Smooth muscle cell (in vitro differentiated cells): ENCODE results near the gene VCAM1. TPM values are rescaled to one million over a fixed set of nuclear protein-coding genes. Genes with fewer than 3 reads are reported as not detected.
A peak's percentile ranks its signal among the peaks of the same experiment; 100 is the strongest.

Experiments
- DNase-seq: peaks from one replicate; lab custom pipeline; 2025; ENCODE audit not compliant: unreplicated experiment; lab: John Stamatoyannopoulos, UW
- H2AFZ ChIP-seq: fragments of 200-600 bp; sonication (generic); 2 replicates; pipeline ENCODE4 v1.6.0; 2016; ENCODE audit warnings: antibody characterized with exemption, low read depth, mild to moderate bottlenecking
- H3F3A ChIP-seq: fragments of 200-600 bp; sonication (generic); 2 replicates; pipeline ENCODE4 v1.6.0; 2017; ENCODE audit warnings: antibody characterized with exemption, low read depth
- H3K27ac ChIP-seq: fragments of 200-600 bp; sonication (generic); 2 replicates; pipeline ENCODE4 v1.5.1; 2016; ENCODE audit warnings: low read depth, mild to moderate bottlenecking
- H3K27me3 ChIP-seq: fragments of 200-600 bp; sonication (generic); 2 replicates; pipeline ENCODE4 v1.6.1; 2016; ENCODE audit warnings: low read depth, mild to moderate bottlenecking
- H3K36me3 ChIP-seq: fragments of 200-600 bp; sonication (generic); 2 replicates; pipeline ENCODE4 v1.5.1; 2016; ENCODE audit warnings: low read depth
- H3K4me1 ChIP-seq: fragments of 200-600 bp; sonication (generic); 2 replicates; pipeline ENCODE4 v1.5.1; 2016; ENCODE audit warnings: low read depth
- H3K4me2 ChIP-seq: fragments of 200-600 bp; sonication (generic); 2 replicates; pipeline ENCODE4 v1.6.0; 2016; ENCODE audit warnings: mild to moderate bottlenecking
- H3K4me3 ChIP-seq: fragments of 200-600 bp; sonication (generic); 2 replicates; pipeline ENCODE4 v1.5.1; 2016; ENCODE audit warnings: mild to moderate bottlenecking
- H3K79me2 ChIP-seq: fragments of 200-600 bp; sonication (generic); 2 replicates; pipeline ENCODE4 v1.6.0; 2016; ENCODE audit warnings: low read depth, mild to moderate bottlenecking
- H3K9ac ChIP-seq: fragments of 200-600 bp; sonication (generic); 2 replicates; pipeline ENCODE4 v1.6.0; 2016; ENCODE audit warnings: low read depth
- H3K9me3 ChIP-seq: fragments of 200-600 bp; sonication (generic); replicated peaks from 2 replicates; pipeline ENCODE4 v1.5.1; 2016; ENCODE audit warnings: low read depth
- H4K20me1 ChIP-seq: fragments of 200-600 bp; sonication (generic); 2 replicates; pipeline ENCODE4 v1.6.0; 2016; ENCODE audit warnings: low read depth
- CTCF ChIP-seq: fragments of 200-600 bp; sonication (generic); IDR thresholded peaks from 2 replicates; pipeline ENCODE4 v1.5.1; 2017; ENCODE audit warnings: borderline replicate concordance, mild to moderate bottlenecking, antibody characterized with exemption; ENCODE audit not compliant: insufficient read depth, poor library complexity, severe bottlenecking
- WGBS: methylation state at CpG from one replicate; pipeline ENCODE4 v1.1.7; 2016; ENCODE audit warnings: low lambda C conversion rate; 5-methylcytosine and 5-hydroxymethylcytosine counted together
- polyA plus RNA-seq: library from polyadenylated mRNA; unstranded; fragments of >200 nt; fragmentation: Nextera tagmentation; extraction: Ambion mirVana; gene quantifications from 2 replicates; pipeline ENCODE4 v1.2.1, GENCODE V29; 2016
- total RNA-seq: library from RNA; depleted of rRNA; stranded (reverse); fragments of >200 nt; gene quantifications from 2 replicates; pipeline ENCODE4 v1.2.3, GENCODE V29; 2014

Gene VCAM1
- total and polyA plus RNA-seq, 2 experiments from 2014 or later = 63.8 to 105 TPM

- H3K27me3 ChIP-seq = no peaks in the 10 kb centered on the region
- H3K4me2 ChIP-seq = no peak overlapping the region
- peak overlapping the region; percentile 15 for H2AFZ ChIP-seq
- 66% methylated on average over 4 of the region's 4 CpGs for WGBS
- no peak overlapping the region for H3K4me3 ChIP-seq
- DNase-seq = no peak
- no peaks in the 10 kb centered on the region for H3K9me3 ChIP-seq
- no peaks in the 10 kb centered on the region for H4K20me1 ChIP-seq
- no peaks in the 10 kb centered on the region for H3K36me3 ChIP-seq
- H3K79me2 ChIP-seq = no peaks in the 10 kb centered on the region
- H3K27ac ChIP-seq = no peak overlapping the region
- TF ChIP-seq CTCF = no peak
- H3K9ac ChIP-seq = no peak overlapping the region
- no peaks in the 10 kb centered on the region for H3K4me1 ChIP-seq
- no peaks in the 10 kb centered on the region for H3F3A ChIP-seq
Observed at GRCh38 chr1:100769906-100770646, 50.5 kb downstream of the VCAM1 start.

GRCh38 chr1:100773444-100773843 is 53.9 kb downstream of the VCAM1 start:
- no peak for TF ChIP-seq CTCF
- no peak overlapping the region for H2AFZ ChIP-seq
- 97% methylated on average over 3 of the region's 3 CpGs for whole genome bisulfite sequencing
- H3K9me3 ChIP-seq = no peaks in the 10 kb centered on the region
- no peak overlapping the region for H3K4me3 ChIP-seq
- H3K9ac ChIP-seq = no peak overlapping the region
- no peaks in the 10 kb centered on the region for H3F3A ChIP-seq
- H4K20me1 ChIP-seq = no peaks in the 10 kb centered on the region
- H3K4me2 ChIP-seq = no peak overlapping the region
- no peaks in the 10 kb centered on the region for H3K36me3 ChIP-seq
- H3K27me3 ChIP-seq = no peaks in the 10 kb centered on the region
- no peaks in the 10 kb centered on the region for H3K4me1 ChIP-seq
- no peak overlapping the region for H3K27ac ChIP-seq
- H3K79me2 ChIP-seq = no peaks in the 10 kb centered on the region
- DNase-seq = no peak

- TF ChIP-seq CTCF = no peak
- no peaks in the 10 kb centered on the region for H3K9me3 ChIP-seq
- H3K27ac ChIP-seq = no peak overlapping the region
- no peaks in the 10 kb centered on the region for H4K20me1 ChIP-seq
- no peaks in the 10 kb centered on the region for H3F3A ChIP-seq
- no peaks in the 10 kb centered on the region for H3K79me2 ChIP-seq
- H3K36me3 ChIP-seq = no peaks in the 10 kb centered on the region
- no peak overlapping the region for H2AFZ ChIP-seq
- no peaks in the 10 kb centered on the region for H3K27me3 ChIP-seq
- H3K4me2 ChIP-seq = no peak overlapping the region
- WGBS = 84% methylated on average over 1 of the region's 1 CpG
- H3K4me3 ChIP-seq = no peak overlapping the region
- no peak overlapping the region for H3K9ac ChIP-seq
- DNase-seq = no peak
- H3K4me1 ChIP-seq = no peaks in the 10 kb centered on the region
Observed at GRCh38 chr1:100774370-100774769, 54.8 kb downstream of the VCAM1 start.

- Histone ChIP-seq H3K9ac (no peak overlapping the region), H3K79me2 (no peaks in the 10 kb centered on the region), H3K27ac (no peak overlapping the region), H3F3A (no peaks in the 10 kb centered on the region), H3K36me3 (no peaks in the 10 kb centered on the region), H3K9me3 (no peaks in the 10 kb centered on the region), H3K4me2 (no peak overlapping the region), H3K4me3 (no peak overlapping the region), H3K4me1 (no peaks in the 10 kb centered on the region), H3K27me3 (no peaks in the 10 kb centered on the region), H4K20me1 (no peaks in the 10 kb centered on the region), H2AFZ (no peak overlapping the region)
- WGBS = 97% methylated on average over 4 of the region's 4 CpGs
- no peak for TF ChIP-seq CTCF
- no peak for DNase-seq
Observed at GRCh38 chr1:100775483-100775882, 55.9 kb downstream of the VCAM1 start.
